Breast epithelium (tissue), 3 donors: ENCODE measurements around the gene CSRNP3.

Experiments
- POLR2A ChIP-seq: fragments of 450-650 bp; IDR thresholded peaks from one replicate; pipeline ENCODE4 v1.6.1; 2016; ENCODE audit warnings: antibody characterized with exemption, mild to moderate bottlenecking, moderate library complexity
- POLR2AphosphoS5 ChIP-seq, 3 donors: sonication (generic); formaldehyde crosslinking; IDR thresholded peaks; one replicate each; pipeline ENCODE4 v1.6.1; 2017; ENCODE audit warnings: antibody characterized with exemption in 3 of 3
- TF ChIP-seq, protein P1 (sequence below), 3 donors: fragments of 450-650 bp; IDR thresholded peaks; one replicate each; pipeline ENCODE4 v1.5.1; 2016 to 2017; ENCODE audit warnings: antibody characterized with exemption in 3 of 3, mild to moderate bottlenecking in 3 of 3, moderate library complexity in 3 of 3

DNA sequence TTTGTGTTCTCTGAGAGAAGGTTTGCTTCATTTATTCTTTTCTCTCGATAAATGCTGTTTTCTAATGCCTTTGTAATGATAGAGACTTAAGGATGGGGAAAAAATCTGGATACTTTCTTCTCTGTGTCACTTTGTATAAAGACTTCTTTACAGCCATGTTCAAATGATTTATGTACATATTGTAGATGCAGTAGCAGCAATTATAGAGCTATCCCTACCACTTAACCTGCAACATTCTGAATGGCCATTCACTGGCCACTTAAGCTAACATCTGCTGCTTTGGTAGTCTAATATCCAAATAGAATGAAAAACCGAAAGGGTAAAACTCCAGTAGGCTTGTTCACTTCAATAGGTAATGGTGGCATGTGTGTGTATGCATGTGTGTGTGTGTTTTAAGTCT, 97.8 kb downstream of the CSRNP3 start:
- TF ChIP-seq, protein P1, sequence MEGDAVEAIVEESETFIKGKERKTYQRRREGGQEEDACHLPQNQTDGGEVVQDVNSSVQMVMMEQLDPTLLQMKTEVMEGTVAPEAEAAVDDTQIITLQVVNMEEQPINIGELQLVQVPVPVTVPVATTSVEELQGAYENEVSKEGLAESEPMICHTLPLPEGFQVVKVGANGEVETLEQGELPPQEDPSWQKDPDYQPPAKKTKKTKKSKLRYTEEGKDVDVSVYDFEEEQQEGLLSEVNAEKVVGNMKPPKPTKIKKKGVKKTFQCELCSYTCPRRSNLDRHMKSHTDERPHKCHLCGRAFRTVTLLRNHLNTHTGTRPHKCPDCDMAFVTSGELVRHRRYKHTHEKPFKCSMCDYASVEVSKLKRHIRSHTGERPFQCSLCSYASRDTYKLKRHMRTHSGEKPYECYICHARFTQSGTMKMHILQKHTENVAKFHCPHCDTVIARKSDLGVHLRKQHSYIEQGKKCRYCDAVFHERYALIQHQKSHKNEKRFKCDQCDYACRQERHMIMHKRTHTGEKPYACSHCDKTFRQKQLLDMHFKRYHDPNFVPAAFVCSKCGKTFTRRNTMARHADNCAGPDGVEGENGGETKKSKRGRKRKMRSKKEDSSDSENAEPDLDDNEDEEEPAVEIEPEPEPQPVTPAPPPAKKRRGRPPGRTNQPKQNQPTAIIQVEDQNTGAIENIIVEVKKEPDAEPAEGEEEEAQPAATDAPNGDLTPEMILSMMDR (IDR thresholded peaks at IDR 0.05): no peak
- no peak for TF ChIP-seq POLR2AphosphoS5 (IDR thresholded peaks at IDR 0.05)
- TF ChIP-seq POLR2A: no peak
